ENCODE data around the gene SOX8.

SOX8 gene

DNA sequence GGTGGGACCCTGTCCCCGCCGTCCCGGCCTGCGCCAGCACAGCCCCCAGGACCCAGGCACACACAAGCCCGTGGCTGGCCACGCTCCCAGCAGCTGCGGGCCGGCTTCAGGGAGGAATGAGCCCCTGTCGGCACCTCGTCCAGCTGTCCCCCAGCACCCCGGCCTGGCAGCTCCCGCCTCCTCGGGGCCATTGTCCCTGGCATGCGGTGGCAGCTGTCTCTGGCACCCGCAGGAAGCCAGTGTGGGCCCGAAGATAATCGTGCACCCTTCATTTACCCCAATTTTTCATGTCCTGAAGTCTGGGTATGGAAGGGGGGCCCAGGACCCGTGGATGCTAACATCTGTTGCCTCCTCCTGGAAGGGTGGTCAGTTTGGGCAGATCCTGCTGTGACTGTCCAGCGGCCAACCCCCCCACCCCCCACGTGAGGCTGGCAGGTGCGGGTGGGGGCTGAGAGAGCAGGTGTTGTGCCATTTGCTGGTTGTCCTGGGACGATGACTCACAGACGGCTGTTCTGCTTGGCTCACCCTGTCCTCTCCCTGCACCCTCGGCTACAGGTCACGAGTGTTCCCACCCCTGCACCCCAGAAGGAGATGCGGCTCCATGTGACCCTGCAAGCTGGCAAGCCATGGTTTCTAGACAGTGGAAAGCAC lies 6.8 kb upstream of the SOX8 start:
- no peak for DNase-seq

- no peak for DNase-seq
These were observed 6.3 kb upstream of the SOX8 start for GRCh38 chr16:975291-975690.

DNA sequence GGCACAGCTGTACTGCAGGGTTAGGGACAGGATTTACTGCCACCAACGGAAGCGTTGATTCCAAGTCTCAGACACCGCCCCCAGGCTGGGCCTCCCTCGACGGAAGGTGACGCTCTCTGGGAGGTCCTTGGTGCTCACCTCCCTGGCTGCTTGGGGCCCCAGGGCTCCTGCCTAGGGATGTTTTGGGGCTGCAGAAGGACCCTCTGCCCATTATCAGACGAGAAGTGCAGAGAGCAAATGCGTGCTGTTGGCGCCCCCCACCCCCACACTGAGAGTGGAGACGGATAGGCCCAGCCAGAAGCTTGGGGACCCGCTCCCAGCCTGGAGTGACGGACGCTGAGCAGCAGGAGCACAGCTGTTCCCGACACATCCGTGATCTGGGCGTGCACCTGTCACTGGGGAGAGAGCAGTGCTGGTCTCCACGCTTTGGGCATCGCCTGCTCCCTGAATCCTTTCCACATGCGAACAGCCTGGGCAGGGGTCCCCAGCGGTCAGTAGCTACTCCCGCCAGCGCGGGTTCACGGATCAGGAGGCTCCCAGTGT lies 5.1 kb upstream of the SOX8 start:
- no peak for DNase-seq

DNA sequence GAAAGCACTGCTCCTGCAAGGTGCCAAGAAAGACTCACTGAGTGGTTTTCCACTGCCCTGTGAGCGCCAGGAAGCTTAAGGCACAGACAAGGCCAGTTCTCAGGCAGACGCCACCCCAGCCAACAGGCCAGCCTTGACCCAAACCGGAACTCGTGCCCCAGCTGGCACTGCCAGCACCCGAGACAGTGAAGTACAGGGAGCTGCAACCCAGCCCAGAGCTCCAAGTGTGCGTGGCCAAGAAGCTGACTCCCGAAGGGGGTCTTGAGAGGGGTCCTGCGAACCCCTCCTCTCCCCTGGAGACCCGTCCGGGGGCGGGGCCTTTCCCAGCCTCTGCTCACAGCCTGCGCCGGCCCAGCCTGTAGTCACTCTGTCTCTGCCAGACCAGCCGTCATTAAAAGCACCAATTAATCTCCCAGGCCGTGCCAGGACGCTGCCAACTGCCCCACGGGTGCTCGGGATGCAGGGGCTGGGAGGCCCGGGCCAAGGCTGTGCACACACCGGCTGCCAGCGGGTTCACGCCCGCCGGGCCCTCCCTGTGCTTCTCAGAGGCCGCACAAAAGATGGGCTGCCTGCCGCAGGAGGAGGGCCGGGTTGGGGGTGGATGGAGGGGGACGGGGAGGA lies 4.4 kb upstream of the SOX8 start:
- no peak for DNase-seq

GRCh38 chr16:977896-978295 lies 3.7 kb upstream of the SOX8 start:
- no peak for DNase-seq

GRCh38 chr16:978403-978802 lies 3.2 kb upstream of the SOX8 start:
- DNase-seq = no peak

GRCh38 chr16:979147-979546 lies 2.4 kb upstream of the SOX8 start:
- DNase-seq = no peak

DNA sequence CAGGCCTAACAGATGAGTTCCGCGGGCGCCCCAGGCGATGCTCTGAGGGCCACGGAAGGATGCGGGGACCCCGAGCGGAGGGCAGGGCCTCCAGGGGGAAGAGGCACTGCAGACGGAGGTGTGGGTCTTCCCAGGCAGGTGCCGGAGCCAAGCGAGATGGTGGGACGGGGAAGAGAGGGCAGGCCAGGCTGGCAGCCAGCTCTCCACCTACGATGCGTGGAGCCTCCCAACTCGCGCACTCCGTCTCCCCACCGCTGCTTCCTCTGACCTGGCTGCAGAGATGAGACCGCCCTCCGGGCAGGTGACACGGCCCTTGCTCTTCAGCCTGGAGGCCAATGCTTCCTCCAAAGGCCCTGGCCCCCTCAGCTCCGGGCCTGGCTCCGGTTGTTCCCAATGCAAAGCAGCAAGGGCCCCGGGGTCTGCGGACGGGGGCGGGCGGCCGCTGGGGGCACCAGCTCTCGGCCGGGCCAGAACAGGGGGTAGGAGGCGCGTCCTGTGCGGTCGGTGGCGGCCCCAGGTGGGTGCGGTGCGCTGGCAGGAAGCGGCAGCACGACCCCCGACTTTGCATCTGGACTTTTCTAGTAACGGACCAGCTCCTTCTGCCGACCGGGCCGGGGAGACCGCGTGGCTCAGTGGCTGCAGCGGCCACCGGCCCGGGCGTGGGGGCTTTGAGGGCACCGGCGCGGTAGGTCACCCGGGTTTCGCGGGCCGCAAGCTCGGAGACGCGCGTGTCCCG lies 1.5 kb upstream of the SOX8 start:
- no peak for DNase-seq

DNA sequence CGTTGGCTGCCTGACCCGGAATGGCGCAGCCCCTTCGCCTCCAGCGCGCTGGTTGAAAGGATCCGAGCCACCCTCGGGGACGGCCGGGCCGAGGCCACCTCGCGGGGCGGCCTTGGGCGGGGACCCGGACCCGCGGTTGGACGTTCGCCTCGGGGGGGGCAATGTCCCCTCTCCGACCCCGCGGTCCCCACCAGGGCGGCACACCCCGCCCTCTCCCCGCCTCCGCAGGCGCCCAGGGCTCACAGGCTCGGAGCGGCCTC lies 1.0 kb upstream of the SOX8 start:
- DNase-seq = no peak

DNA sequence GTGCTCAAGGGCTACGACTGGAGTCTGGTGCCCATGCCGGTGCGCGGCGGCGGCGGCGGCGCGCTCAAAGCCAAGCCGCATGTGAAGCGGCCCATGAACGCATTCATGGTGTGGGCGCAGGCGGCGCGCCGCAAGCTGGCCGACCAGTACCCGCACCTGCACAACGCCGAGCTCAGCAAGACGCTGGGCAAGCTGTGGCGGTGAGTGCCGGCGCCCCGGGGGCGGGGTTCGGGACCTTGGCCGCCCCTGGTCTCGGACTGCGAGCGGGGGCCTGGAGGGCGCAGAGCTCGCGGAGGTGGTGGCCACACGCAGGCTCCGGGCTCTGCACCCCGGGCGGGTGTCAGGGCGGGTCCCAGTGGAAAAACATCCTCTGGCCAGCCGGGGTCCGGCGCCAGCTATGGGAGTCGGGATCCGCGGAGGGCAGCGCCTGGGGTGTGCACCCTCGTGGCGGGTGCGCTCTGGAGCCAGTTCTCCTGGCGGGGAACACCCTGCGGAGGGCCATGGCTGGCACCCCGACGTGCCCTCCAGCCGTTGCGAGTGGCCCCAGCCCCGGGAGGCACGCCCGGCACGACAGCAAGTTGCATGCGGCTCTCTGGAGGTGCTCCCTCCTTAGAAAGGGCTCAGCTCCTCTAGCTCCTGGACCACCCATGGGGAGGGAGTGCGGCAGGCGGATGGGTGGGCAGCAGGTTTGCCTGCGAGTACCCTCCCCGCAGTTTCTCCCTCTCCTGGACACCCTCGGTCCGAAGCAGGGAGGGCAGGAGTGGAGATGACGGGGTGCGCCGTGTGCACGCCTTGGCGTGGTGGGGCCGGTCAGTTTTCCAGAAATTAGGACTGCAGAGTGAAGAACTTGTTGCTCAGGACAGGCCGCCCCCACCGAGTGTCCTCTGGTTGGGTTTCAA lies 824 bp downstream of the SOX8 start:
- DNase-seq = no peak

DNA sequence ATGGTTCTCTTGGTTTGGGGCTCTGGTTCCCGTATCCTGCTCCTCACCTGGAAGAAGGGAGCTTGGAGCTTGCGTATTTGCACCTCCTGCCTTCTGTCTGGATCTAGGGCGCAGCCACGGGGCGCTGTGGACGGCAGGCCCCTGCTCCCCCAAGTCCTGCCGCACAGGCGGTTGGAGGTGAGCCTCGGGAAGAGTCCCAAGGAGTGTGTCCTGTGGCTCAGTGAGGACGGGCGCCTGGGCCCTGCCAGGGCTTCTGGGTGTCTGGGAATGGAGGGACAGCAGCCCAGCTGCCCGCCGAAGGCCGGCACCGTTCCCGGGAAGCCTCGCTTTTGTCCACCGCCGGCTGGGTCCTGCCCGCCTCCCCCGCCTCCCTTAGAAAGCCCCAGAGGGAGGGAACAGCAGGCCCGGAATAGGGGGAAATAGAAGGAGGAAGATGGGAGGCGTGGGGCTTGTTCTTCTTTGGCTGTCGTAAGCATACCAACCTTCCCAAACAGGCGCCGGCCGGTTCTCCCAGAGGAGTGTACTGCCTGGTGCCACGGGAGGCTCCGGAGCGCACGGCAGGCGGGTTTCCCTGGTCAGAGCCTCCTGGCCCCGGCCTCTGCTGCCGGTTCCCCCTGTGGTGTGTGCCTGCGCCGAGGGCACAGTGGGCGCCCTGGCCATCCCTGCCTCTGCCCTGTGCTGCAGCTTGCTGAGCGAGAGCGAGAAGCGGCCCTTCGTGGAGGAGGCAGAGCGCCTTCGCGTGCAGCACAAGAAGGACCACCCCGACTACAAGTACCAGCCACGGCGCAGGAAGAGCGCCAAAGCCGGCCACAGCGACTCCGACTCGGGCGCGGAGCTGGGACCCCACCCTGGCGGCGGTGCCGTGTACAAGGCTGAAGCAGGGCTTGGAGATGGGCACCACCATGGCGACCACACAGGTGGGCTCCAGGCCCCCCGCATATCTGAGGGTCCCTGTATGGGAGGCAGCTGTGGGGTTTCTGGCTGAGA lies 1.8 kb downstream of the SOX8 start:
- DNase-seq = no peak

DNA sequence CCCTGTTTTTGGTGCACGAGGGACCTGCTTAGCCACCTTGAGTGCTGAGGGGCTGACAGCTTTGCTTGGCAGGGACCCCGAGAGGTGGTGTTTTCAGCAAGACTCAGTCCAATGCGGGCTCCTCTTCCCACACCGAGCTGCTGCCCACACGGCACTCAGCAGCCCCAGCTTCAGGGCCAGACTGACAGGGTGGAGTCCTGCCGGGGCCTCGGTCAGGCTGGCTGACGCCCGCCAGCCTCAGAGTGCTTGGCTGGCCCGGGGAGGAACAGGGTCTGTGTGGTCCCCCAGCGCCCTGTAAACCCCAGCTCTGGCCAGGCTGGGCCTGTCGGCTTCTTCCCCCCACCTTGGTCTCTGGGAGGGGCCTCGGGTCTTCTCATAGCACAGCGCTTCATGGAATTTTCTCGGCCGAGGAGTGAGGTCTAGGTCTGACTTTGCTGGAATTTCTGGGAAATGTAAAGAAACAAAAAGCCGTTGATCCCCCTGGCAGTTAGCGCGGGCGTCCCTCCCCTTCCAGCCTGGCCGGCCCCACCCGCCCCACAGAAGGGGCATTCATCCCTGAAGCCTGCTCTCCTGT lies 2.6 kb downstream of the SOX8 start:
- no peak for DNase-seq

GRCh38 chr16:984736-985636 lies 3.4 kb downstream of the SOX8 start:
- DNase-seq = no peak

DNA sequence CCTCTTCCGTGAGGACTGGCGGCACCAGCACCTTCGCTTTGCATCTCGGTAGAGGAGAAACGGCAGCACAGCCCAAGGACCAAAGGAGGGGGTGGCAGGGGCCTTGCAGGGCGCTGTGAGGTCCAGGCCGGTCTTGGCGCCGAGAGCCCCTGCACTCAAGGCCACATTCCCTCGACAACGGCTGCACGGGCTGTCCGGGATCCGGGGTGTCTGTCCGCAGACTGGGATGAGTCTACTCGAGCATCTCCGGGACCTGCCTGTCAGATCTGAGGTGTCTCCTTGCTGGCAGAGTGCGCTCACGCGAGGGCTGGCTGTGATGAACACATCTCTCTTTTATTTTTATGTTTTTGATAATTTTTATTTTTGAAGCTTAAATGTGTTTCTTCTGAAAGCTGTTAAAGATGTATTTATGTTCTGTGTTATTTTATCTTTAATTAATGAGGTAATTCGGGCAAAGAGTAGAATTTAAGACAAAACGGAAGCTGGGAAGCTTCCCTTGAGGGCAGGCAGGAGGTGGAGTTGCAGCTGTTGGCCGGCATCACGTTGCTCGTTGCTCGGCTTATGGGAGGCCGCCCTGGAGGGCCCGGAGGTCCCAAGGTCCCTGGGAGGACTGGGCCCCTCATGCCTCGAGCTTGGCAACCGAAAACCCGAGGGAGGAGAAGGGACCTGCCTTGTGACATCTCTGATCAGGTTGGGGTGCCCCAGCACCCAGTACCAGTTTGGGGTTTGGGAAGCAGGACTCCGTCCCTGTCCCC lies 4.3 kb downstream of the SOX8 start:
- no peak for DNase-seq

DNA sequence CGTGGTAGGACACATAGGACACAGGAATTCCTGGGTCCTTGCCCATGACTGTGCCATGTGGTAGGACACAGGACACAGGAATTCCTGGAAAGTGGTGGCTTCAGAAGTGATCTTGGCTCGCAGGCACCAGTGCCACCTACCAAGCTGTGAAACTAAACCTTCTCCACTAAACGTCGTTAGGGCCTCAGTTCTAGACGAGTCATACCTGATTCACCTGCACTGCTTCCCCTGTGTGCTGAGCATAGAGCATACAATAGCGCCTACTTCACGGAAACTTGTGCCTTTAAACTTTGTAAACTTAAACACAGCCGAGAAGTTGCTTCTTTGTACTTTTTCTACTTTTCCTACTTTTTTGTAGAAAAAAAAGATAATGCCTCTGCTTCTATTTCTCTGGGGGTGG lies 4.8 kb downstream of the SOX8 start:
- no peak for DNase-seq

DNA sequence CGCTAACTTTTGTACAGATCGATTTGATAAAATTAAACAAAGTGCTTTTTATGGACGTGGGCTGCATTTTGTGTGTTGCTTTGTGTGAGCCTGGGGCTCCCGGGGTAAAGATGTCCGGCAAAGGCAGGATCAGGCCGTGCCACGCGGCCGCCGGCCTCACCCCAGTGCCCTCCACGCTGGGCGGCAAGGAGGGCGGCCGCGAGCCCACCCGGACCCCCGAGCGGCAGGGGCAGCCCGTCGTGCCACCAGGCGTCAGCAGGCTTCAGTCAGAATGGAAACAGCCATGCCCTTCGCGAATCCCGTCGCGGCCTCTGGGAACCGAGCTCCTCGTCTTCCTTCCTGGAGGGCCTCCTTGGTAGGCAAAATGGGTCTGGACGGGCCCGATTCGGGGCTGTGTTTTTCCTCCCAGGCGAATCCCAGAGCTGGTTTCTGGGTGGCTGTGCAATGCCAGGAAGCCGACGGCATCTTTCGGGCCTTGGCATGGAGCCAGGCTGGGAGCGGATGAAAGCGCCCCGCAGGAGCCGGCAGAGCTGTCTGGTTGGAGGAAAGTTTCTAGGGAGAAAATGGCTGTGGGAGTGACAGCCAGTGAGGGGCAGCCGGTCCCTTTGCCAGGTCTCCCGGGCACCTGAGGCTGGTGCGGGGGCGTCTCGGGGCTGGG lies 5.5 kb downstream of the SOX8 start:
- DNase-seq = no peak

GRCh38 chr16:987906-988305 lies 6.3 kb downstream of the SOX8 start:
- DNase-seq = no peak

GRCh38 chr16:988471-989353 lies 7.1 kb downstream of the SOX8 start:
- no peak for DNase-seq
